Activated CD8-positive, alpha-beta memory T cell treated with anti-CD3 and anti-CD28 coated beads for 36 hours (primary cell): ENCODE measurements around the gene GPR39. TPM values are rescaled to one million over a fixed set of nuclear protein-coding genes. Genes with fewer than 3 reads are reported as not detected.
"Not testable (repeated sequence)": the region's sequence is repeated elsewhere in the genome, so short reads cannot be mapped to it uniquely, and the experiment has no call there.

ENCODE experiments used
- CTCF ChIA-PET: fragments of 350-600 bp; sonication (Branson Sonifier 250); formaldehyde crosslinking; loops from one replicate; lab custom pipeline; 2021; ENCODE audit warnings: antibody characterized with exemption; lab: Charles Lee
- POLR2A ChIA-PET: fragments of 350-600 bp; sonication (Branson Sonifier 250); formaldehyde crosslinking; loops from one replicate; lab custom pipeline; 2021; ENCODE audit warnings: antibody characterized with exemption; lab: Charles Lee
- total RNA-seq, 2 experiments: library from RNA; stranded (reverse); gene quantifications; one replicate each; pipeline ENCODE4 v1.2.3, GENCODE V29; 2021

GPR39 gene
- total RNA-seq, 2 experiments from 2014 or later = not detected

DNA sequence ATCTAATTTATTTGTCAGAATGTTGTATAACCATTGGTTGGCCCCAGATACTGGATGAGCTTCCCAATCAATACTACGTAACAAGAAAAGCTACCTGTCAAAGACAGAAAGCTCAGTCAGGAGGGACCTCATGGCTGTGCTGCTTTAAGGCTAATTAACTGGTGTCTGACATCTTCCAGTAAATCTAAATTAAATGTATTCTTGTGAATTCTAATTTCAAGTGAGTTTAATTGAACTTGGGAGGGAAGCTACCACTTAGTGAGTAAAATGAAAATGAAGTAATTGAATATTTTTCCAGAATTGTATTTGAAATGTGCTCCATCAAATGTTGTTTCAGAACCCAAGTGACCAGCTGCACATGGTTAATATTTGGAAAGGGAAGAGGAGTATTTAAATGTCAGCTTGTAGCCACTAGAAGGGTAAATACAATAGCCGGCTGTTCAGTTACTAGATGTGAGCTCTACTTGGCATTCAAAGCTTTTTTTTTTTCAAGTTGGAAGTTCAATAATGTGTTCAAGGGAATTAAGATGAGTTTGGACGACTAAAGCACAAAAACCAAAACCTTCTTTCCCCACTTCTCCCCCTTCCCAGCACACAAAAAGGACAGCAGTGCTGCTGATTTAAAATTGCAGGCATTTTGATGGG, 62.0 kb downstream of the GPR39 start:
- ChIA-PET CTCF (interaction anchor here (0.6 kb wide), 1 partner anchor 44 kb away, joined by 3 read pairs; no protein-coding TSS in a partner anchor), POLR2A (no interaction called here)

DNA sequence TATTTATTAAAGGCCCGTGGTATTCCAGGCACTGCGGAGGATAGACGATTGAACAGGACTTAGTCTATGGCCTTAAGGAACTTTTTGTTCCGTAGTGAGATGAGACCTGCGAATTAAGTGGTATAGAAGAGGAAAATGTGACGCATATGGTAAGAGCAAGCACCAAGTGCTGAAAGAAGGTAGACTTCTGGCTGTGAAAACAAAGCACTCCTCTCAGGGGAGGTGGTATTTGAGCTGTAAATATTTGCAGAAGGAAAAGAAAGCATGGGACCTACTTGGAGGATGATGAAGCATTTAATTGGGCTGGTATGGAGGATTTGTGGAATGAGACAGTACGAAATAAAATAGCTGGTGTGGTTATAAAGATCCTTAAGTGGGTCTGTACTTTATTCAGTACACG, 62.5 kb downstream of the GPR39 start:
- ChIA-PET POLR2A (no interaction called here), CTCF (no interaction called here)

DNA sequence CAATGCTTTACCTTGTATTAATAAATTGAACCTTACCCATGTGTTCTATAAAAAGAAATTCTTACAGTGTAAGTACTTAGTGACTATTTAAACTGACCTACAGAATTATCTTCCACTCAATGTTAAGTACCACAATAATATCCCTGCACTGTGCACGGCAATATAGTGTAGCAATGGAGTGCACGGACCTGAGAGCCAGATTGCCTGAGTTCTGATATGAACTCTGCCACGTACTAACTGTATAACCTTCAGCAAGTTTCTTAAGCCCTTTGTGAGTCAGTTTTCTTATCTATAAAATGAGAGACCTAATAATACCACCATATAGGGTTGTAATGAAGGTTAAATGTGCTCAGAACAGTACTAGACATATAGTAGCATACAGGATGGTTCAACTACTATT, 66.2 kb downstream of the GPR39 start:
- POLR2A ChIA-PET = no interaction called here

DNA sequence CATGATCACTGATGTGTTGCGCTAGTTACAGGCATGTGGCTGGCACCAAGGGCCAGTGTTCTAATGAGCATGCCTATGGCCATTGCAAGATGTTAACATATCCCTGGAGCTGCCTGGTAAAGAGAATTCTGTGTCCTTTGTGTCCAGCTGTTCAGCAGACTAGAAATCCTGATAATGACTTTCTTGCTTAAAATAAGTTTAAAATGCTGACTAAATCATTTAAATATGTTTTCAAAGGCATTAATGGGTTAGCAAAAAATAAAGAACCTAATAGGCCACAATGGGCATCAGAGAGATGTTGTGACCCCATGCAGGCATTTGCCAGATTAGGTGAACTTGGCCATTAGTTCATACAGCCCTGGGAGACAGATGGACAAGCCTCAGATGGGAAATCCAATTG, 67.5 kb downstream of the GPR39 start:
- POLR2A ChIA-PET = no interaction called here
- CTCF ChIA-PET = no interaction called here

More for the DNA sequence above, 66.2 kb downstream of the GPR39 start:
- CTCF ChIA-PET = no interaction called here

DNA sequence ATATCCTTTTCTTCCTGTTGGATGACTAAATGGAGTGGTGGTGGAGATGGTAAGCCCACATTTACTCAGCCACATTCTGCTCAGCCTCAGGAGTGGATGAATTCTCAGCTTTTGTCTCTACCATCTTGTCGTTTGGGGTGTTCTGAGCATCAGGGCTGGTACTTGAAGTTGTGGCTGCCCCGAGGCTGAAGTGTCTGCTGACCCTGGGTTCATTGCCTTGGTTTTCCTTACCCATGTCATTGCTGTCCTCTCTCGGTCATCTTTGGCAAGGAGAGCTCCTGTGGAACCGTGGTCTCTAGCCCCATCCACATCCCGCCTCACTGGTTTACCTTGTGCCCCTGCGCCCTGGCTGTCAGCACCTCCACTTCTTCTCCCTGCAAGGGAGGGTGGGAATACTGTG, 71.9 kb downstream of the GPR39 start:
- ChIA-PET POLR2A (no interaction called here), CTCF (no interaction called here)

DNA sequence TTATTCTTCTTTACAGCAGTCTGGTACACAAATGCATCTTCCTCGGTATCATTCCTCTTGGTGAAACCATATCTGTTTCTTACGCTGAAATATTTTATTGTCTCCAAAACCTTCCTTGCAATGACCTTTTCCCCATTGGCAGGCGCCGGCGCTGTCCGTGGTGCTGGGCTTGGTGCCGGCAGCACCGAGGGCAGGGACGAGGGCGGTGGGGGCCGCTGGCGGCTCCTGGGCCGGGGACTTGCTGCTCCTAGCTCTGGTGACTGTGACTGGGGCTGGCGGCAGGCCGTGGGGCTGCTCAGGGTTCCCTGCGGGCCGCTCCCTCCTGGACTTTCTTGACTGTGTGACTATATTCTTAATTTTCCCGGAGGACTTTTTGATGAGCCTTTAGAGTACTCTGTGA, 72.5 kb downstream of the GPR39 start:
- POLR2A ChIA-PET = no interaction called here
- CTCF ChIA-PET = no interaction called here

DNA sequence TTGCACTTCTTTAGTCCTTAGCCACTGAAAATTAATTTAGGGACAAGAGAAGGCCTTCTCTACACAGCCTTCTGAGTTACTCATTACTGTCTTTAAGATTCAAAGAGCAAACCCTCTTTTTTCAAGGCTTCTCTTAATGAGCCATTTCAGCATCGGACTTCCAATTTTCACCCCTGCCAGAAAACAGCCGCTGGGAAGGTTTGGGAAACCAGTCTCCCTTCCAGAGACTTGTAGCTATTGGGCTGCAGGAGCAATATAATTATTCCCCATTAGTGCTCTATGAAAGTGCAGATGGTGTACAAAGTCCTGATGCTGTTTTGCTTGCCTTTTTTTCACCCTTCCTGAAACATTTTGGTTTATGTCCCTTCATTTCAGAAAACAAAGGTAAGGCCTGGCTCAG, 79.3 kb downstream of the GPR39 start:
- CTCF ChIA-PET = no interaction called here
- POLR2A ChIA-PET = no interaction called here

DNA sequence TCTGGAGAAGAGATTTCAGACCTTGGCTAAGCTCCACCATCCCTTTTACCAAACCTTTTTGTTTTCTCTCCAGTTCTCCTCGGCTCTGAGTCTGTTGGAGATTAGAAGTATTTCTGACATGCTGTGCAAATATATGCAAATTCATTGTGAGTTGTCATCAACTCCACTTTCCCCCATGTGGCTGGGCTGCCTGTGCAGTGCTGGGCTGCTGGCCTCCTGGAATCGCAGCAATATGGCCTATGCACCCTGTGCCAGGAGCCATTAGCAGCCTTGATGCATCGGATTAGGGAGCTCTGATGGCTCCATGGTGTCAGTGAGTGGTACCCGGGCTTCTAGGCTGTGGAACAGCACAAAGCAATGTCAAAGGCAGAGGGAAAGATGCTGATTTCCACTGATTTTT, 80.0 kb downstream of the GPR39 start:
- POLR2A ChIA-PET = no interaction called here

DNA sequence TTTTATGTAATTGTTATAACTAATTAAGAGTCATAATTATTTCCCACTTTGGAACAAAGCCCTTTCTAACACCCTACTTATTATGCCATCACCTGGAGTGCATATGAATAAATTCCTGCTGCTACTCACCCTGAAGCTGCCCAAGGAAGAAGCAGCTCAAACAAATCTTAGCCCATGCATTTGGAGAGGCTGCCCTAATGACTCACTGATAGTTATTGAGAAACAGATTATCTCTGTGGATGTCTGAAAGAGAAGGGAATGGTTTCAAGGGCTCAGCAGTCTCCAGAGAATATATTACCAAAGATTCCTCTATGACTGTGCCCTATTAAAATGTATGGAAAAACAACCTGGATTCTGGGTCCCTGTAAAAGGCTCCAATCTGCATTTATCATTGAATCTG, 81.0 kb downstream of the GPR39 start:
- ChIA-PET POLR2A (no interaction called here), CTCF (no interaction called here)

More for the DNA sequence above, 80.0 kb downstream of the GPR39 start:
- CTCF ChIA-PET = no interaction called here

DNA sequence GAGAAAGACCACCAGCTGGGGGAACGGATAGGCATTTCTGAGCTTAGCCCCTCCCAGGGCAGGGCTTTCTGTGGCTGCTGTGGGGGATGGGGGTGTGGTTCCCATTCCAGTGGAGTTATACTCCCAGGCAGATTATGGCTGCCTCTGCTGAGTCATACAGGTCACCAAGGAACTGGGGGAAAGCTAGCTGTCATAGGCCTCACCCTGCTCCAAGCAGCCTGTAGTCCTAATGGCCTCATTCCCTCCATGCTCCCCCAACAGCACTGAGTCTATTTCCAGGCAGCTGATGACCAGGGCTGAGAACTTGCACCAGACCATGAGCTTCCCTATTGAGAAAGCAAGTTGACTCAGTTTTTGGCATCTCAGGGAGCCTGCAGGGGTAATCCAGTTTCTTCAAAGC, 87.1 kb downstream of the GPR39 start:
- CTCF ChIA-PET = no interaction called here
- POLR2A ChIA-PET = no interaction called here

DNA sequence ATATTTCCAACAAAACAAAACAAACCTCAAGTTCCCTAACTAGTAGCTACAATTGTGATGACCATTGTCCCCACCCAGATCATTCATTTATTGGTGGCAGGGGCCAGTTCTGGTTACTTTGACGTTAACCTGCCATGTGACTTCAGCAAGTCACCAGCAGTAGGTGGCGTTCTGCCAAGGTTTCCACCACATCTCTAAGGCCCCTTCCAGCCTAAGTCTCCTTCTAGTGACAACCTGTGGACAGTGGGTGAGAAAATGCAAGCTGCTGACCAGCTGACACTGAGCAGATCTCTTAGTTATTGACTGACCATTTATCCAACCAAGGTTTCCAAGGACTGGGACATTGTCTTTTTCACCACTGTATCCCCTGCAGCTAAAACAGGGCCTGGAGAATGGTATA, 98.4 kb downstream of the GPR39 start:
- ChIA-PET CTCF (no interaction called here), POLR2A (no interaction called here)

DNA sequence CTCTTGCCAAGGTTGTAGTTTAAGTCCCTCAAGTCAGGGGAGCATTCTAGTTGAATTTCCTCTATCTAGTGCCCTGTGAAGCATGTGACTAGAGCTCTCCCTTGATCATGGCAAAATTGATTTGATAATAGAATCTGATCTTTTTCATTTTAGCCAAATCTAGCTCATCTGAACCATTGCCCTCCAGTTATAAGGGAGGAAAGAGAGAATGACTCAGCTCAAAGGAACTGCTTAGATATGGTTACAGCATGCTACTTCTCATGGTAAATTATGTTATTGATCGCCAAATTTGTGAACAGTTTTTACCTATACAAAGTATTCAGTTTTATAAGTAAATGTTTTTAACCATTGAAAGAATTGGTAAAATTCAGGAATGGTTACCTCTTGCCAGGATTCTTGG, 100.8 kb downstream of the GPR39 start:
- POLR2A ChIA-PET = no interaction called here
- CTCF ChIA-PET = no interaction called here

DNA sequence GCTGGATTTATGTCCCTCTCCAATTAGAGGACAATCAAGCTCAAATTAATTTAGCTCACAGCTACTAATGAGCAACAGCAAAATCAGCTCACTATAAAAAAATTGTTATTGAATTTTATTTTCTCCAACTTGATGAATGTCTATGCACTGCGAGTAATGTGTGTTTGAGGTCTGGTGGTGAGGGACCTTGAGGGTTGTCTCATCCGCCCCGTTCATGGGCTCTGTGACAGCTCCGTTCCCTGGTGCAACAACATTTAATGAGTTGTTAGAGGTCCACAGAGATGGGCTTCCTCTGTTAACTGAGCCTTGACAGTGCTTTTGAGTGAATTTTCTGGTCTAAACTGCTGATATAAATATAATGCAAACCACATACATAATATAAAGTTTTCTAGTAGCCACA, 101.7 kb downstream of the GPR39 start:
- POLR2A ChIA-PET = no interaction called here
- CTCF ChIA-PET = no interaction called here

DNA sequence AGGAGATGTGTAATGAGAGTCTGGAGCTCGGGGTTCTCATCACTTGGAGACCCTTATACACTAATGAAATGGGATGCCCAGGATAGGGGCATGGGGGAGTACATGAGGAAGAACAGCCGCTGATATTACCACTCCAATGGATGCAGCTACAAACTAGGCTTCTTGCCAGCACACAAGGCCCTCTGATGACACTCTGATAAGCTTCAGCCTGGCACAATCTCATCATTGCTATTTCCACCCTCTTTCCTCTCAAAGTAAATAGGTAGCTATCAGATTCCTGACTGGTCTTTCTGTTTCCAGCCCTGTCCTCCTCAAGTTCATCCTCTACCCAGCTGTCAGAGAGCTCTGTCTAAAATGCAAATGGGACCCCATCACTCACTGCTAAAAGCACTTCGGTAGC, 103.0 kb downstream of the GPR39 start:
- ChIA-PET POLR2A (no interaction called here), CTCF (no interaction called here)

DNA sequence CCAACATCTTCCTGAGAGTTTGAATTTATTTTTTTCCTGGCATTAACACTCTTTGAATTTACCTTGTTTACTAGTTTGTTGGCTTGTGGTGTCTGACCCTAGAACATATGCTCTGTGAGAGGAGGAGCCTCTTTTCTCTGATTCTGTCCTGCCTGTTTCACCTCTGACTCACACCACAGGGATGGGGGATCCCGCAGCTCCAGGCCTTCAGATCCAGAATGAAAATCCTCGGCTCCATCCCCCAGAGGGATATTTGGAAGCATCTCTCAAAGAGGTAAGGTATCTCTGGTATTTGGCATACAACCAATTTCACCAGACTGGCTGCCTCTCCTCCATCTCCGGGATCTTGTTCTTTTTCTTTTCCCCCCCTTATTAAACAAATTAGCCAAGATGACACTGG, 104.7 kb downstream of the GPR39 start:
- ChIA-PET POLR2A (no interaction called here), CTCF (no interaction called here)

DNA sequence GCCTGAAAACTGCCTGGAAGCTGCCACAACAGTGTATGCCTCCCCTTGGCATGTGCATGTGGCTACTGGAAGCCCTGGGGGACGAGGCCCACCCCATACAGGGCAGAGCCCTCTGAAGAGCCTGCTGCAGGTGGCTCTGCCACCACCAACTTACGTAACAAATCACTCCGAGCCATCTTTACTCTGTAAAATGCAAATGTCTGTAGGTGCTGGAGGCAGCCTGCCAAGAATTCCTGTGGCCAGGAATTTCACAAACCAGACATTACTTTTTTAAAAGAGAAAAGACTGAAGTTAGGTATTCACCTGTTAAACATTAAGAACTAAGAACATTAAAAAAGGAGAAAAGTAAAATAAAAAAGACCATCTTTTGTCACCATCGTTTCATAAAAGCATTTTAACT, 106.3 kb downstream of the GPR39 start:
- ChIA-PET POLR2A (no interaction called here), CTCF (no interaction called here)

DNA sequence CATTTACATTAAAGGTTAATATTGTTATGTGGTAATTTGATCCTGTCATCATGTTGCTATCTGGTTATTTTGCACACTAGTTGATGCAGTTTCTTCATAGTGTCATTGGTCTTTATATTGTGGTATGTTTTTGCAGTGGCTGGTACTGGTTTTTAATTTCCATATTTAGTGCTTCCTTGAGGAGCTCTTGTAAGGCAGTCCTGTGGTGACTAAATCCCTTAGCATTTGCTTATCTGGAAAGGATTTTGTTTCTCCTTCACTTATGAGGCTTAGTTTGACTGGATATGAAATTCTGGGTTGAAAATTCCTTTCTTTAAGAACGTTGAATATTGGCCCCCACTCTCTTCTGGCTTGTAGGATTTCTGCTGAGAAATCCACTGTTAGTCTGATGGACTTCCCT, 120.5 kb downstream of the GPR39 start:
- POLR2A ChIA-PET, CTCF ChIA-PET: not testable (repeated sequence)

DNA sequence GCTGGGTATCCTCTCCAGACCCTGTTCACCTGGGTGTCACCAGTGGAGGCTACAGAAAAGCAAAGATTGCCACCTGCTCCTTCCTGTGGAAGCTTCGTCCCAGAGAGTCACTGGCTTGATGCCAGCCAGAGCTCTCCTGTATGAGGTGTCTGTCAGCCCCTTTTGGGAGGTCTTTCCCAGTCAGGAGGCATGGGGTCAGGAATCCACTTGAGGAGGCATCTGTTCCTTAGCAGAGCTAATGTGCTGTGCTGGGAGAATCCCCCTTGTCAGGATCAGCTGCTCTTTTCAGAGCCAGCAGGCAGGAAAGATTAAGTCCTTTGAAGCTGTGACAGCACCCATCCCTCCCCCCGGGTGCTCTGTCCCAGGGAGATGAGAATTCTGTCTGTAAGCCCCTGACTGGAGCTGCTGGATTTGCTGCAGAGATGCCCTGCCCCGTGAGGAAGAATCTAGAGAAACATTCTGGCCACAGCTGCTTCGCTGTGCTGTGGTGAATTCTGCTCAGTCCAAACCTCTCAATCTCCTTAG, 121.8 kb downstream of the GPR39 start:
- CTCF ChIA-PET = no interaction called here
- POLR2A ChIA-PET = no interaction called here

DNA sequence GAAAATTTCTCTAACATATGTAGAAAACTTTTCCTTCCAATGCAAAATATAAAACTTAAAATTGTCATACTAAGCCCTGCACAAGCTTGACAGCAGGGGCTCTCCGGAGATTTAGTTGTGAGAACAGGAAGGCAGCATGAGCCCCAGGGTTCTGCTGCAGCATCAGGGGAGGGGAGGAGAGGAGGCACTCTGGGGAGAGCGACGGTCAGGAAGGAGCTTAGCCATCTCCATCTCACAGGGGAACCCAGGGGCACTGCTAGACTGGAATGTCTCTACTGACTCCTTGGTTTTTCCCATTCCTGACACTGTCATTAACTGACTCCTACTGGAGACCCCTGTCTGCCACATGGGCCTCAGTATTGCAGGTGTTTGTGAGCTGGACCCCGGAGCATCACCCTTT, 123.6 kb downstream of the GPR39 start:
- ChIA-PET POLR2A (no interaction called here), CTCF (no interaction called here)

DNA sequence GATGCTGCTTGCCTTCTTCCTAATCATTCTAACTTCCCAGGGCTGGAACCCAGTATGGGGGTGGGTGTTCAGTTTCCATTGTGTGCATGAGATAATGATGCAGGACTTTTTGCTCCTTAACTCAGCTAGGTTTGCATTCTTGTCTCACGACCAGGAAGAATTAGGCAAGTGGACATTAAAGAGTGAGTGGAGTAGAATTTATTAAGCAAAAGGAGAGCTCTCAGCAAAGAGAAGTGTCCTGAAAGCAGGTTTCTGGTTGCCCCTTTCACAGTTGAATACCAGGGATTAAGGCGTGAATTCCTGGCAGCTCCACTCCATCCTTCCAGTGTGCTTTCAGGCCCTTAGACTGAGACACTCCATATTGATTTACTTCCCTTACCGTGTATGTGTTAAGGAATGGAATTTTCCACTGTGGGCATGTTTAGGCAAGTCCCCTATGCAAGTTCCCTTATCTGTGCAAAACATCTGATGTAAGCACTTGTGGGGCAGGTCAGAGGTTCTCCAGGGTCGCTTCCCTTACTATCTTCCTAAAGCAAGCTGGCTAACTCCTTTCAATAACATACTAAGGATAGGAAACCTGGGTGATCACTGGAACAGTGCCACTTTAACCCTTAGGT, 126.5 kb downstream of the GPR39 start:
- ChIA-PET CTCF (no interaction called here), POLR2A (no interaction called here)

DNA sequence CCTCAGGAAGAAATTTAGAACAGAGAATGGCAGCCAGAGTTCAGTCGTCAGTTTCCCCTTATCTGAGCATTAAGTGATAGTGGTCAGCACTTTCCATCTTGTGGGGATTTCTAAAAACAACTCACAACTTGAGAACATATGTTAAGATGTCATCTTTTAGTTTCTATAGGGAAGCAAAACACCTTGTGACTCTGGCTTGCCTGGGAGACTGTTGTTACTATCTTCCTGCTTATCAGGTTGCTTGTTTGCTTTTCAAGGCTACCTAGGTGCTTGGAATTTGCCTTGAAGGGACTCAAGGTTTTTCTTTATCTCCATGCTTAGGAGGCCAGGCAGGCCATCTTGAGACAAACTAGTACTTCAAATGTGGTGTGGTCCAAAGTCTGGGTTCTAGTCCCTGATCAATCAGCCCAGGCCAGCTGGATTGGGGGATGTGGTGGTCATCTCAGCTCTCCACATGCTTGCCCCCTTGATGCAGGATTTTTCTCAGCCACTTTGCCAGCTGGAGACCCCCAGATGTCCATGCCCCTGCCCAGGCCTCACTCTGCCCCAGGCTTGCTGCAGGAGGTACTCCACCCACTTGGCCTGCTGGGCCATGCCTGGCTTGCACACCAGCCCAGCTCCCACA, 127.5 kb downstream of the GPR39 start:
- ChIA-PET POLR2A (no interaction called here), CTCF (no interaction called here)
